Endothelial cell of umbilical vein (primary cell): ENCODE data around the gene BEND3. TPM values are rescaled to one million over a fixed set of nuclear protein-coding genes. Genes with fewer than 3 reads are reported as not detected.

Source experiments
- BruUV-seq: library from RNA; stranded (reverse); fragments of 400-500 nt; replicated peaks from 2 replicates; lab custom pipeline; 2021; lab: Mats Ljungman, UMichigan
- CTCF ChIA-PET: fragments of 300-600, 350-600 bp; sonication (Branson Sonifier 250); formaldehyde crosslinking; loops from one replicate; lab custom pipeline; 2021; ENCODE audit warnings: antibody characterized with exemption, inconsistent platforms; lab: Charles Lee
- POLR2A ChIA-PET: fragments of 300-600, 350-600 bp; sonication (Branson Sonifier 250); formaldehyde crosslinking; loops from one replicate; lab custom pipeline; 2021; ENCODE audit warnings: antibody characterized with exemption, inconsistent platforms; lab: Charles Lee
- DNase-seq: peaks from one replicate; pipeline ENCODE4 v3.0.0-alpha.2; 2011; ENCODE audit warnings: low read depth, low spot score
- FAIRE-seq: peaks from 2 replicates; lab custom pipeline; 2011; peaks lifted over from hg19 to GRCh38; lab: Jason Lieb, UNC
- H2AFZ ChIP-seq: 2 replicates; pipeline ENCODE4 v1.6.0; 2012; ENCODE audit warnings: low read depth, low read length, control low read depth, inconsistent platforms
- H3K27ac ChIP-seq: 2 replicates; pipeline ENCODE4 v1.5.1; 2011; ENCODE audit warnings: low read depth, mild to moderate bottlenecking, control low read depth, low read length, moderate library complexity; ENCODE audit not compliant: insufficient read depth
- H3K27me3 ChIP-seq, 2 experiments: 2 replicates each; pipeline versions ENCODE4 v1.6.0 to v1.6.1; 2011; ENCODE audit warnings: low read length in 2 of 2, mixed read lengths in 1 of 2; ENCODE audit not compliant: control insufficient read depth in 2 of 2, insufficient read depth in 2 of 2
- H3K36me3 ChIP-seq, 2 experiments: 2 replicates in 1 of 2; 3 replicates in 1 of 2; pipeline ENCODE4 v1.5.1; 2011; ENCODE audit warnings: low read length in 2 of 2, mild to moderate bottlenecking in 1 of 2, moderate library complexity in 1 of 2; ENCODE audit not compliant: control insufficient read depth in 2 of 2, insufficient read depth in 2 of 2; ENCODE audit errors: extremely low read depth in 1 of 2
- H3K4me1 ChIP-seq: 3 replicates; pipeline ENCODE4 v1.5.1; 2011; ENCODE audit warnings: mild to moderate bottlenecking, low read length; ENCODE audit not compliant: control insufficient read depth, insufficient read depth; ENCODE audit errors: extremely low read depth
- H3K4me2 ChIP-seq: 2 replicates; pipeline ENCODE4 v1.6.1; 2011; ENCODE audit warnings: low read length, control low read depth, mixed read lengths; ENCODE audit not compliant: insufficient read depth
- H3K4me3 ChIP-seq, 3 experiments: fragments of 200-600 bp in 1 of 3; sonication (generic), shearing (Covaris generic) in 1 of 3; replicated peaks in 1 of 3; 2 replicates each; pipeline ENCODE4 v1.5.1; 2011 to 2016; ENCODE audit warnings: control low read depth in 3 of 3, low read length in 3 of 3, mild to moderate bottlenecking in 2 of 3, inconsistent platforms in 1 of 3, low read depth in 1 of 3, moderate library complexity in 1 of 3; ENCODE audit not compliant: insufficient read depth in 1 of 3
- H3K79me2 ChIP-seq: 2 replicates; pipeline ENCODE4 v1.6.0; 2012; ENCODE audit warnings: low read length, inconsistent platforms; ENCODE audit not compliant: control insufficient read depth, insufficient read depth
- H3K9ac ChIP-seq: replicated peaks from 2 replicates; pipeline ENCODE3; 2011; ENCODE audit warnings: low read length, control low read depth; ENCODE audit not compliant: insufficient read depth; ENCODE audit errors: extremely low read depth
- H3K9me1 ChIP-seq: replicated peaks from 3 replicates; pipeline ENCODE4 v1.6.0; 2011; ENCODE audit warnings: mild to moderate bottlenecking, low read length; ENCODE audit not compliant: control insufficient read depth, insufficient read depth; ENCODE audit errors: extremely low read depth
- H3K9me3 ChIP-seq: replicated peaks from 2 replicates; pipeline ENCODE4 v1.5.1; 2012; ENCODE audit warnings: low read length, inconsistent platforms; ENCODE audit not compliant: control insufficient read depth, insufficient read depth
- H4K20me1 ChIP-seq: replicated peaks from 2 replicates; pipeline ENCODE3; 2011; ENCODE audit warnings: mild to moderate bottlenecking, low read length; ENCODE audit not compliant: control insufficient read depth, insufficient read depth; ENCODE audit errors: extremely low read depth
- CTCF ChIP-seq, 2 donors: IDR thresholded peaks; 1 replicate in 1 of 2; 2 replicates in 1 of 2; pipeline ENCODE4 v1.5.1; 2011; ENCODE audit warnings: low read length in 2 of 2, mild to moderate bottlenecking in 2 of 2, moderate library complexity in 2 of 2, control low read depth in 1 of 2, inconsistent platforms in 1 of 2, low read depth in 1 of 2; ENCODE audit not compliant: insufficient read depth in 1 of 2; ENCODE audit errors: extremely low read depth in 1 of 2
- EZH2 ChIP-seq: IDR thresholded peaks from 2 replicates; pipeline ENCODE4 v1.6.1; 2012; ENCODE audit warnings: borderline replicate concordance, low read depth, mild to moderate bottlenecking, moderate library complexity, low read length, inconsistent platforms; ENCODE audit not compliant: severe bottlenecking
- FOS ChIP-seq: IDR thresholded peaks from 2 replicates; pipeline ENCODE4 v1.6.1; 2011; ENCODE audit warnings: mild to moderate bottlenecking, low read length, moderate library complexity, borderline replicate concordance; ENCODE audit not compliant: insufficient read depth
- GATA2 ChIP-seq: IDR thresholded peaks from 2 replicates; pipeline ENCODE4 v1.7.0; 2011; ENCODE audit warnings: low read depth, mild to moderate bottlenecking, moderate library complexity, mixed read lengths, low read length; ENCODE audit not compliant: insufficient read length, insufficient read depth
- JUN ChIP-seq: IDR thresholded peaks from 2 replicates; pipeline ENCODE4 v1.6.1; 2011; ENCODE audit warnings: borderline replicate concordance, low read depth; ENCODE audit not compliant: insufficient read length, insufficient read depth
- MAX ChIP-seq: IDR thresholded peaks from 2 replicates; pipeline ENCODE4 v1.6.1; 2011; ENCODE audit not compliant: insufficient read depth, insufficient read length
- MYC ChIP-seq: IDR thresholded peaks from one replicate; pipeline ENCODE4 v1.6.1; 2011; ENCODE audit warnings: mild to moderate bottlenecking, low read depth, low read length
- POLR2A ChIP-seq: IDR thresholded peaks from 2 replicates; pipeline ENCODE4 v1.6.1; 2012; ENCODE audit warnings: low read depth, mild to moderate bottlenecking, control low read depth, low read length
- POLR2AphosphoS5 ChIP-seq: IDR thresholded peaks from 2 replicates; pipeline ENCODE4 v1.6.1; 2012; ENCODE audit warnings: low read depth, mild to moderate bottlenecking, control low read depth, low read length, moderate library complexity; ENCODE audit not compliant: insufficient read depth
- dilution Hi-C: fragments of 300-500 bp; cut with MboI; formaldehyde crosslinking; loops from one replicate; pipeline ENCODE4 v1.15.0; 2019; ENCODE audit warnings: low sequenced_read_pairs; ENCODE audit not compliant: extremely low pct_ligation_motif_present
- intact Hi-C: fragments of 100-400 bp; cut with micrococcal nuclease; formaldehyde crosslinking; loops from one replicate; pipeline ENCODE4 v1.10.0; 2022
- polyA plus RNA-seq, 4 experiments: library from polyadenylated mRNA; depleted of rRNA in 3 of 4; stranded (reverse) in 3 of 4; unstranded in 1 of 4; fragments of >200 nt; gene quantifications; 2 replicates each; pipeline versions ENCODE4 v1.2.1 to v1.2.3, GENCODE V29; 2011 to 2012; ENCODE audit warnings: missing spikeins in 1 of 4
- total RNA-seq: library from RNA; stranded (reverse); gene quantifications from 2 replicates; pipeline ENCODE4 v1.2.3, GENCODE V29; 2021

The BEND3 gene
- total and polyA plus RNA-seq, 2 donors (not counting 3 experiments of a cell fraction or from before 2014, with no cell fraction given), result 1.6 to 4.8 TPM

GRCh38 chr6:107161521-107161920, 46.2 kb upstream of the BEND3 start:
- no peak overlapping the region for H2AFZ ChIP-seq
- H3K4me3 ChIP-seq, result no peak overlapping the region
- DNase-seq (no peak), FAIRE-seq (no peak)
- intact Hi-C loops (no loop called here), dilution Hi-C loops (no loop called here)
- H3K79me2 ChIP-seq, result no peaks in the 10 kb centered on the region
- no TSS peak for BruUV-seq
- H3K4me2 ChIP-seq, result no peak overlapping the region
- no peak overlapping the region for H3K9ac ChIP-seq
- H3K9me1 ChIP-seq, result no peaks in the 10 kb centered on the region
- no peak overlapping the region for H3K27ac ChIP-seq
- no peaks in the 10 kb centered on the region for H4K20me1 ChIP-seq
- no peak for TF ChIP-seq POLR2AphosphoS5
- TF ChIP-seq CTCF (IDR thresholded peaks at IDR 0.05; ENCODE audit: extremely low read depth in 1 of 2, insufficient read depth in 1 of 2, low read depth in 1 of 2, low read length in 2 of 2), result no peak
- TF ChIP-seq MYC, result no peak
- TF ChIP-seq GATA2, result no peak
- no peak for TF ChIP-seq FOS
- TF ChIP-seq EZH2, result no peak
- TF ChIP-seq MAX, result no peak
- TF ChIP-seq JUN, result no peak
- TF ChIP-seq POLR2A, result no peak
- no peaks in the 10 kb centered on the region for H3K9me3 ChIP-seq
- H3K4me1 ChIP-seq, result no peaks in the 10 kb centered on the region
- CTCF ChIA-PET, result no interaction called here
- H3K36me3 ChIP-seq, result no peaks in the 10 kb centered on the region
- H3K27me3 ChIP-seq, result no peaks in the 10 kb centered on the region
- POLR2A ChIA-PET, result no interaction called here
